ENCODE measurements around the gene RRAS.
"Not testable (repeated sequence)": the region's sequence is repeated elsewhere in the genome, so short reads cannot be mapped to it uniquely, and the experiment has no call there.

Gene RRAS

DNA sequence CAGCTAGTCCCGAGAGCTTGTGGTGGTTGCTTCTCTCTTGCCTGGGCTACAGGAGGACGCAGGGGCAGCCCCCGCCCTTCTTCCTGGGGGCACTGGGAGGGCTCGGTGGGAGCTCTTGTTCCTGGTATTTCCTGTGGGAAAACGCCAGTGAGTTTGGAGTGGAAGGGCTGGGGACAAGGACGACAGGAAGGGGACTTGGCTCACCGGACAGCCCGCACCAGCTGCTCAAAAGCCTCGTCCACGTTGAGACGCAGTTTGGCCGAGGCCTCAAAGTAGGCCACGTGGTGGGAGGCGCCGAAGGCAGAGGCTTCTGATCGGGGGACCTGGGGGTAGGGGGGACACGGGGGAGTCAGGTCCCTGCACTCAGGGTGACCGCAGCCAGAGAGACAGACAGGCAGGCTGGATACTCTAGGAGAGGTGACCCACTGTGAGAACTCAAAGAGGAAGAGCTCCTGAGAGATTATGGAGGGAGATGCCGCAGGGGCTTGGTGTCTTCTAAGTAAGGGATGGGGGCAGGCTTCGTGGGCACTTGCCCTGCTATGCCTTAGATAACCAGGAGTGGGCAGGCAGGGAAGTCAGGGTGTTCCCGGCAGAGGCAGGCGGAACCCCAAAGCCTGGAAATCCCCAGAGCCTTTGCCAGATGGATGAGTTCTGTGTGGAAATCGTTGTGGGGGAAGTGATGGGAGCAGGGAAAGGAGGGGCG is 4.3 kb downstream of the RRAS start:
- 0 out of 2 replicates have a peak, but pooled peaks cover 8% of the 10 kb centered on the region for H3K27me3 ChIP-seq (replicated peaks; ENCODE audit: insufficient read depth, low read length)
- TF ChIP-seq EZH2 (optimal IDR thresholded peaks at IDR 0.05; ENCODE audit: low read depth, low read length) = no peak
- TF ChIP-seq, protein P1, sequence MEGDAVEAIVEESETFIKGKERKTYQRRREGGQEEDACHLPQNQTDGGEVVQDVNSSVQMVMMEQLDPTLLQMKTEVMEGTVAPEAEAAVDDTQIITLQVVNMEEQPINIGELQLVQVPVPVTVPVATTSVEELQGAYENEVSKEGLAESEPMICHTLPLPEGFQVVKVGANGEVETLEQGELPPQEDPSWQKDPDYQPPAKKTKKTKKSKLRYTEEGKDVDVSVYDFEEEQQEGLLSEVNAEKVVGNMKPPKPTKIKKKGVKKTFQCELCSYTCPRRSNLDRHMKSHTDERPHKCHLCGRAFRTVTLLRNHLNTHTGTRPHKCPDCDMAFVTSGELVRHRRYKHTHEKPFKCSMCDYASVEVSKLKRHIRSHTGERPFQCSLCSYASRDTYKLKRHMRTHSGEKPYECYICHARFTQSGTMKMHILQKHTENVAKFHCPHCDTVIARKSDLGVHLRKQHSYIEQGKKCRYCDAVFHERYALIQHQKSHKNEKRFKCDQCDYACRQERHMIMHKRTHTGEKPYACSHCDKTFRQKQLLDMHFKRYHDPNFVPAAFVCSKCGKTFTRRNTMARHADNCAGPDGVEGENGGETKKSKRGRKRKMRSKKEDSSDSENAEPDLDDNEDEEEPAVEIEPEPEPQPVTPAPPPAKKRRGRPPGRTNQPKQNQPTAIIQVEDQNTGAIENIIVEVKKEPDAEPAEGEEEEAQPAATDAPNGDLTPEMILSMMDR (IDR thresholded peaks at IDR 0.05; ENCODE audit: low read length) = no peak
- TF ChIP-seq EZH2phosphoT487 (IDR thresholded peaks at IDR 0.05; ENCODE audit: low read length) = no peak
- peaks cover 3% of the 10 kb centered on the region for H3F3A ChIP-seq (ENCODE audit: insufficient read depth, low read length)
- no peaks in the 10 kb centered on the region for H4K20me1 ChIP-seq (ENCODE audit: insufficient read depth, low read length)
- H3K9ac ChIP-seq (ENCODE audit: low read length) = no peak overlapping the region
- H3K36me3 ChIP-seq (replicated peaks; ENCODE audit: insufficient read depth, low read length) = no peaks in the 10 kb centered on the region
- no peak overlapping the region for H2AFZ ChIP-seq (ENCODE audit: low read length)
- H3K4me3 ChIP-seq (ENCODE audit: low read length) = no peak overlapping the region
- peaks cover 5% of the 10 kb centered on the region; the same call in 1 of the 2 replicates for H3K4me1 ChIP-seq (ENCODE audit: low read length)
- H3K4me2 ChIP-seq (ENCODE audit: low read depth, low read length) = no peak overlapping the region
- no peaks in the 10 kb centered on the region for H3K9me2 ChIP-seq (replicated peaks; ENCODE audit: insufficient read depth, low read length)
- H3K9me3 ChIP-seq (replicated peaks; ENCODE audit: insufficient read depth, low read length) = no peaks in the 10 kb centered on the region
- no peaks in the 10 kb centered on the region for H3K79me2 ChIP-seq (ENCODE audit: low read length)
- H3K27ac ChIP-seq (ENCODE audit: low read length) = no peak overlapping the region
- no peak for DNase-seq

DNA sequence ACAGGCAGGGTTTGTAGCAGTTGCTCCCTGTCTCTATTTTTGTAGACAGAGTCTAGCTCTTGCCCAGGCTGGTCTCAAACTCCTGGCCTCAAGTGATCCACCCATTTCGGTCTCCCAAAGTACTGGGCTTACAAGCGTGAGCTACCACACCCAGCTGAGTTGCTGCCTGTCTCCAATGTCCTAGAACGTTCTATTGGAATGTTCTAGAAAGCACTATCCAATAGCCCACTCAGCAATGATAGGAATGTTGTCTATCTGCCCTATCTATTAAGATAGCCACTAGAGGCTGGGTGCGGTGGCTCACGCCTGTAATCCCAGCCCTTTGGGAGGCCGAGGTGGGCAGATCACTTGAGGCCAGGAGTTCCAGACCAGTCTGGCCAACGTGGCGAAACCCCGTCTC is 6.7 kb downstream of the RRAS start:
- not testable (repeated sequence) for H3K9me3 ChIP-seq (replicated peaks; ENCODE audit: insufficient read depth, low read length); H3K27me3 ChIP-seq (replicated peaks; ENCODE audit: insufficient read depth, low read length); H3F3A ChIP-seq (ENCODE audit: insufficient read depth, low read length); DNase-seq; H3K9ac ChIP-seq (ENCODE audit: low read length); H4K20me1 ChIP-seq (ENCODE audit: insufficient read depth, low read length); H3K9me2 ChIP-seq (replicated peaks; ENCODE audit: insufficient read depth, low read length); H3K36me3 ChIP-seq (replicated peaks; ENCODE audit: insufficient read depth, low read length); H2AFZ ChIP-seq (ENCODE audit: low read length); H3K4me2 ChIP-seq (ENCODE audit: low read depth, low read length); H3K4me1 ChIP-seq (ENCODE audit: low read length); H3K4me3 ChIP-seq (ENCODE audit: low read length); H3K79me2 ChIP-seq (ENCODE audit: low read length); H3K27ac ChIP-seq (ENCODE audit: low read length)

DNA sequence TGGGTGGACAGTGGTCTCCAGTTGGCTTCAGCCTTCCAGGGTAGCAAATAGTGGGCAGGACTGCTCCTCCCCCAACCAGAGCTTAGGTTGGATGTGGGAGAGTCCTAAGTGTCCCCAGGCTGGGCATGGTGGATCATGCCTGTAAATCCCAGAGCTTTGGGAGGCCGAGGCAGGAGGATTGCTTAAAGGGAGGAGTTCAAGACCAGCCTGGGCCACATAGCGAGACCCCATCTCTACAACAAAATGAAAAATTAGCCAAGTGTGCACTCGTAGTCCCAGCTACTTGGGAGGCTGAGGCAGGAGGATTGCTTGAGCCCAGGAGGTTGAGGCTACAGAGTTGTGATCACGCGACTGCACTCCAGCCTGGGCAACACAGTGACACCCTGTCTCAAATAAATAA is 7.4 kb downstream of the RRAS start:
- Histone ChIP-seq H3K4me2 (ENCODE audit: low read depth, low read length) (no peak overlapping the region), H3K79me2 (ENCODE audit: low read length) (no peaks in the 10 kb centered on the region), H3F3A (ENCODE audit: insufficient read depth, low read length) (no peaks in the 10 kb centered on the region), H4K20me1 (ENCODE audit: insufficient read depth, low read length) (no peaks in the 10 kb centered on the region), H3K27me3 (replicated peaks; ENCODE audit: insufficient read depth, low read length) (no peaks in the 10 kb centered on the region), H3K9me2 (replicated peaks; ENCODE audit: insufficient read depth, low read length) (no peaks in the 10 kb centered on the region), H3K36me3 (replicated peaks; ENCODE audit: insufficient read depth, low read length) (no peaks in the 10 kb centered on the region), H2AFZ (ENCODE audit: low read length) (no peak overlapping the region), H3K9me3 (replicated peaks; ENCODE audit: insufficient read depth, low read length) (no peaks in the 10 kb centered on the region), H3K4me1 (ENCODE audit: low read length) (no peaks in the 10 kb centered on the region), H3K9ac (ENCODE audit: low read length) (no peak overlapping the region), H3K27ac (ENCODE audit: low read length) (no peak overlapping the region), H3K4me3 (ENCODE audit: low read length) (no peak overlapping the region)
- DNase-seq = no peak
- no peak for TF ChIP-seq EZH2 (optimal IDR thresholded peaks at IDR 0.05; ENCODE audit: low read depth, low read length)
- TF ChIP-seq EZH2phosphoT487 (IDR thresholded peaks at IDR 0.05; ENCODE audit: low read length) = no peak
- TF ChIP-seq, protein P1 (IDR thresholded peaks at IDR 0.05; ENCODE audit: low read length) = no peak

DNA sequence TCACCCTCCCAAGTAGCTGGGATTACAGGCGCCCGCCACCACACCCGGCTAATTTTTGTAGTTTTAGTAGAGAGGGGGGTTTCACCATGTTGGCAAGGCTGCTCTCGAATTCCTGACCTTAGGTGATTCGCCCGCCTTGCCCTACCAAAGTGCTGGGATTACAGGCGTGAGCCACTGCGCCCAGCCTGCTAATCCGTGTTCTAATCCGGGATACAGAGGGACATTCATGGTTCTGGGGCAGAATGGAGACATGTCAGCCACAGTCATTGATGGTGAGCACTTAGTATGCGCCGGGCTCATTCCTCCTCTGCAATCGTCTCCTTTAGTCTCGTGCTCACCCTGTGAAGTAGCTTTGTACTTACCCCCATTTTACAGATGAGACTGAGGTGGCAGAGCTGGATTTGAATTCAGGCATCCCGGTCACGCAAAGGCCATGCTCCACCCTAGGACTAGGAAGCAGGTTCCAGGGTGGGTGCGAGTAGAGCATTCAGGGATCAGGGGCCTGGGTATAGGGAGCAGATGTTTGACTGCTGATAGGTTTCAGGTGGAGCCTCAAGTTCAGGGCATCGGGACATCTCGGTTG is 8.2 kb downstream of the RRAS start:
- Histone ChIP-seq H4K20me1 (ENCODE audit: insufficient read depth, low read length) (no peaks in the 10 kb centered on the region), H3K4me3 (ENCODE audit: low read length) (no peak overlapping the region), H3K4me2 (ENCODE audit: low read depth, low read length) (no peak overlapping the region), H3K9me2 (replicated peaks; ENCODE audit: insufficient read depth, low read length) (no peaks in the 10 kb centered on the region), H3K9ac (ENCODE audit: low read length) (no peak overlapping the region), H3F3A (ENCODE audit: insufficient read depth, low read length) (no peaks in the 10 kb centered on the region), H2AFZ (ENCODE audit: low read length) (no peak overlapping the region), H3K36me3 (replicated peaks; ENCODE audit: insufficient read depth, low read length) (no peaks in the 10 kb centered on the region), H3K9me3 (replicated peaks; ENCODE audit: insufficient read depth, low read length) (no peaks in the 10 kb centered on the region), H3K27ac (ENCODE audit: low read length) (no peak overlapping the region), H3K4me1 (ENCODE audit: low read length) (no peaks in the 10 kb centered on the region), H3K79me2 (ENCODE audit: low read length) (no peaks in the 10 kb centered on the region), H3K27me3 (replicated peaks; ENCODE audit: insufficient read depth, low read length) (no peaks in the 10 kb centered on the region)
- DNase-seq = no peak
- TF ChIP-seq EZH2phosphoT487 (IDR thresholded peaks at IDR 0.05; ENCODE audit: low read length) (no peak), EZH2 (optimal IDR thresholded peaks at IDR 0.05; ENCODE audit: low read depth, low read length) (no peak)
- TF ChIP-seq, protein P1 (IDR thresholded peaks at IDR 0.05; ENCODE audit: low read length) = no peak
